HepG2 (cell line): ENCODE data around the gene FGFR3. TPM values are rescaled to one million over a fixed set of nuclear protein-coding genes. Genes with fewer than 3 reads are reported as not detected.

ENCODE experiments used
- ARHGAP35 ChIP-seq: sonication (generic); formaldehyde crosslinking; IDR thresholded peaks from 2 replicates; pipeline ENCODE4 v1.9.0; 2022; ENCODE audit warnings: mild to moderate bottlenecking, inconsistent platforms, moderate library complexity, missing genetic modification reagents, borderline replicate concordance
- CENPT ChIP-seq: sonication (generic); formaldehyde crosslinking; IDR thresholded peaks from 2 replicates; pipeline ENCODE4 v1.8.0; 2022; ENCODE audit warnings: low read depth, mild to moderate bottlenecking, moderate library complexity, missing genetic modification reagents
- GLMP ChIP-seq: sonication (generic); formaldehyde crosslinking; IDR thresholded peaks from 2 replicates; pipeline ENCODE4 v1.9.0; 2021; ENCODE audit warnings: missing genetic modification reagents, mild to moderate bottlenecking, borderline replicate concordance
- HOXD1 ChIP-seq: sonication (generic); formaldehyde crosslinking; IDR thresholded peaks from 2 replicates; pipeline ENCODE4 v1.5.0; 2020; ENCODE audit warnings: missing genetic modification reagents
- IKZF1 ChIP-seq: fragments of 450-650 bp; IDR thresholded peaks from 2 replicates; pipeline ENCODE4 v1.7.1; 2016
- KDM3A ChIP-seq: IDR thresholded peaks from 2 replicates; pipeline ENCODE4 v1.6.1; 2018; ENCODE audit warnings: low read depth, missing compliant biosample characterization
- MED13 ChIP-seq: sonication (generic); formaldehyde crosslinking; IDR thresholded peaks from 2 replicates; pipeline ENCODE4 v1.5.0; 2020; ENCODE audit warnings: missing genetic modification reagents
- MEIS1 ChIP-seq: sonication (generic); formaldehyde crosslinking; IDR thresholded peaks from 2 replicates; pipeline ENCODE4 v1.9.0; 2021; ENCODE audit warnings: mild to moderate bottlenecking, missing genetic modification reagents, moderate library complexity, borderline replicate concordance
- PHB2 ChIP-seq: fragments of 450-650 bp; IDR thresholded peaks from 2 replicates; pipeline ENCODE4 v1.6.1; 2018; ENCODE audit not compliant: partially characterized antibody
- PPARG ChIP-seq: conservative IDR thresholded peaks from 2 replicates; pipeline ENCODE4 v1.6.1; 2016; ENCODE audit warnings: missing biosample characterization, missing genetic modification reagents
- SMC3 ChIP-seq: IDR thresholded peaks from 2 replicates; pipeline ENCODE4 v1.6.1; 2011; ENCODE audit warnings: low read length, improper control_type of control experiment
- TCF12 ChIP-seq, 2 experiments: fragments of 450-650 bp in 1 of 2; sonication (generic) in 1 of 2; formaldehyde crosslinking in 1 of 2; IDR thresholded peaks; 2 replicates each; pipeline versions ENCODE4 v1.6.1 to v1.8.0; 2017 to 2022; ENCODE audit warnings: antibody characterized with exemption in 1 of 2, mild to moderate bottlenecking in 1 of 2, missing genetic modification reagents in 1 of 2, moderate library complexity in 1 of 2
- ZBTB49 ChIP-seq: sonication (generic); formaldehyde crosslinking; IDR thresholded peaks from 2 replicates; pipeline ENCODE4 v1.4.0; 2020; ENCODE audit warnings: missing genetic modification reagents, borderline replicate concordance
- ZNF282 ChIP-seq: fragments of 450-650 bp; IDR thresholded peaks from 2 replicates; pipeline ENCODE4 v1.6.1; 2018; ENCODE audit not compliant: partially characterized antibody
- ZNF431 ChIP-seq: sonication (generic); formaldehyde crosslinking; IDR thresholded peaks from 2 replicates; pipeline ENCODE4 v1.9.0; 2022; ENCODE audit warnings: missing genetic modification reagents, low read depth, mild to moderate bottlenecking, borderline replicate concordance
- ZNF597 ChIP-seq: sonication (generic); formaldehyde crosslinking; IDR thresholded peaks from 2 replicates; pipeline ENCODE4 v1.5.0; 2020; ENCODE audit warnings: missing genetic modification reagents
- ZNF883 ChIP-seq: sonication (generic); formaldehyde crosslinking; IDR thresholded peaks from 2 replicates; pipeline ENCODE4 v1.5.1; 2020; ENCODE audit warnings: mild to moderate bottlenecking, missing genetic modification reagents; ENCODE audit errors: not compliant biosample characterization
- ZSCAN22 ChIP-seq: sonication (generic); formaldehyde crosslinking; IDR thresholded peaks from 2 replicates; pipeline ENCODE4 v1.4.0; 2020; ENCODE audit warnings: mild to moderate bottlenecking, missing genetic modification reagents
- ZSCAN31 ChIP-seq: sonication (generic); formaldehyde crosslinking; IDR thresholded peaks from 2 replicates; pipeline ENCODE4 v1.5.0; 2020; ENCODE audit warnings: low read depth, mild to moderate bottlenecking, missing genetic modification reagents
- polyA plus RNA-seq, 8 experiments: library from polyadenylated mRNA; depleted of rRNA in 3 of 8; stranded (reverse) in 7 of 8; unstranded in 1 of 8; fragments of >200 nt; fragmentation: Illumina TruSeq in 4 of 8; extraction: Trizol in 4 of 8; gene quantifications; 2 replicates each; pipeline versions ENCODE4 v1.2.1 to v1.2.3, GENCODE V29; 2011 to 2016; ENCODE audit warnings: low read depth in 4 of 8, missing spikeins in 1 of 8, mixed read lengths in 1 of 8; ENCODE audit not compliant: insufficient read depth in 1 of 8
- total RNA-seq, 5 experiments: library from RNA; depleted of rRNA; stranded (reverse); fragments of >200 nt; fragmentation: Illumina TruSeq; extraction: Trizol; gene quantifications; 2 replicates each; pipeline ENCODE4 v1.2.3, GENCODE V29; 2016; ENCODE audit warnings: low read depth in 1 of 5
- TF ChIP-seq, protein P1 (sequence below): sonication (generic); formaldehyde crosslinking; IDR thresholded peaks from 2 replicates; pipeline ENCODE4 v1.8.1; 2023; ENCODE audit warnings: mild to moderate bottlenecking, missing genetic modification reagents
- TF ChIP-seq, protein P2 (sequence below): IDR thresholded peaks from 2 replicates; pipeline ENCODE4 v1.6.1; 2016; ENCODE audit warnings: low read depth

The FGFR3 gene
- total and polyA plus RNA-seq, 2 of the 13 experiments (the other 11 are each of a cell fraction or from before 2014, with no cell fraction given), result 103 to 109 TPM

- TF ChIP-seq ZNF597 (CRISPR knock-in tag), result no peak
- TF ChIP-seq ZNF883, result no peak
- TF ChIP-seq ZSCAN22 (CRISPR knock-in tag), result no peak
- no peak for TF ChIP-seq ZNF282
- TF ChIP-seq, protein P1, sequence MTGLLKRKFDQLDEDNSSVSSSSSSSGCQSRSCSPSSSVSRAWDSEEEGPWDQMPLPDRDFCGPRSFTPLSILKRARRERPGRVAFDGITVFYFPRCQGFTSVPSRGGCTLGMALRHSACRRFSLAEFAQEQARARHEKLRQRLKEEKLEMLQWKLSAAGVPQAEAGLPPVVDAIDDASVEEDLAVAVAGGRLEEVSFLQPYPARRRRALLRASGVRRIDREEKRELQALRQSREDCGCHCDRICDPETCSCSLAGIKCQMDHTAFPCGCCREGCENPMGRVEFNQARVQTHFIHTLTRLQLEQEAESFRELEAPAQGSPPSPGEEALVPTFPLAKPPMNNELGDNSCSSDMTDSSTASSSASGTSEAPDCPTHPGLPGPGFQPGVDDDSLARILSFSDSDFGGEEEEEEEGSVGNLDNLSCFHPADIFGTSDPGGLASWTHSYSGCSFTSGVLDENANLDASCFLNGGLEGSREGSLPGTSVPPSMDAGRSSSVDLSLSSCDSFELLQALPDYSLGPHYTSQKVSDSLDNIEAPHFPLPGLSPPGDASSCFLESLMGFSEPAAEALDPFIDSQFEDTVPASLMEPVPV (CRISPR knock-in tag), result no peak
- TF ChIP-seq MED13 (CRISPR knock-in tag), result 0 out of 2 replicates have a peak, but pooled peaks have one; percentile 66
- TF ChIP-seq KDM3A (CRISPR knock-in tag), result 0 out of 2 replicates have a peak, but pooled peaks have one; percentile 23
- no peak for TF ChIP-seq TCF12 (IDR thresholded peaks at IDR 0.05)
- TF ChIP-seq TCF12 (CRISPR knock-in tag; IDR thresholded peaks at IDR 0.05), result no peak
- TF ChIP-seq ZBTB49 (CRISPR knock-in tag), result no peak
- TF ChIP-seq PHB2, result no peak
- no peak for TF ChIP-seq HOXD1
- TF ChIP-seq ZSCAN31 (CRISPR knock-in tag), result peak; percentile 78; the same call in 1 of the 2 replicates
- TF ChIP-seq ZNF431 (CRISPR knock-in tag), result no peak
- TF ChIP-seq PPARG, result peak; percentile 46; the same call in 1 of the 2 replicates
- TF ChIP-seq ARHGAP35 (CRISPR knock-in tag), result peak; percentile 24; the same call in 1 of the 2 replicates
- TF ChIP-seq MEIS1 (CRISPR knock-in tag), result peak; percentile 88; the same call in 1 of the 2 replicates
- no peak for TF ChIP-seq CENPT (CRISPR knock-in tag)
- TF ChIP-seq, protein P2, sequence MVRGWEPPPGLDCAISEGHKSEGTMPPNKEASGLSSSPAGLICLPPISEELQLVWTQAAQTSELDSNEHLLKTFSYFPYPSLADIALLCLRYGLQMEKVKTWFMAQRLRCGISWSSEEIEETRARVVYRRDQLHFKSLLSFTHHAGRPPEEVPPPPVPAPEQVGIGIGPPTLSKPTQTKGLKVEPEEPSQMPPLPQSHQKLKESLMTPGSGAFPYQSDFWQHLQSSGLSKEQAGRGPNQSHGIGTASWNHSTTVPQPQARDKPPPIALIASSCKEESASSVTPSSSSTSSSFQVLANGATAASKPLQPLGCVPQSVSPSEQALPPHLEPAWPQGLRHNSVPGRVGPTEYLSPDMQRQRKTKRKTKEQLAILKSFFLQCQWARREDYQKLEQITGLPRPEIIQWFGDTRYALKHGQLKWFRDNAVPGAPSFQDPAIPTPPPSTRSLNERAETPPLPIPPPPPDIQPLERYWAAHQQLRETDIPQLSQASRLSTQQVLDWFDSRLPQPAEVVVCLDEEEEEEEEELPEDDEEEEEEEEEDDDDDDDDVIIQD, result 0 out of 2 replicates have a peak, but pooled peaks have one; percentile 14
- no peak for TF ChIP-seq IKZF1
- no peak for TF ChIP-seq GLMP
- TF ChIP-seq SMC3, result no peak
Observed at GRCh38 chr4:1784789-1785591, 8.1 kb upstream of the FGFR3 start (continued).
